Trophoblast cell (in vitro differentiated cells and primary cell): ENCODE measurements around the gene CD226.

ENCODE experiments used
- DNase-seq, 2 donors: peaks; one replicate each; pipeline ENCODE4 v3.0.0-alpha.2; 2016
- H2AFZ ChIP-seq: 2 replicates; pipeline ENCODE4 v1.6.1; 2013; ENCODE audit warnings: low read length, moderate library complexity, mild to moderate bottlenecking; ENCODE audit not compliant: insufficient read depth, poor library complexity
- H2AK5ac ChIP-seq: 2 replicates; pipeline ENCODE4 v1.6.1; 2013; ENCODE audit warnings: mild to moderate bottlenecking, low read length
- H2BK120ac ChIP-seq: 2 replicates; pipeline ENCODE4 v1.6.1; 2013; ENCODE audit warnings: low read length, mild to moderate bottlenecking, moderate library complexity; ENCODE audit not compliant: insufficient read depth, poor library complexity
- H2BK12ac ChIP-seq: 2 replicates; pipeline ENCODE4 v1.6.1; 2013; ENCODE audit warnings: mild to moderate bottlenecking, low read length, moderate library complexity
- H2BK5ac ChIP-seq: 2 replicates; pipeline ENCODE4 v1.6.1; 2013; ENCODE audit warnings: low read length, low read depth, moderate library complexity, mild to moderate bottlenecking; ENCODE audit not compliant: poor library complexity
- H3K14ac ChIP-seq: 2 replicates; pipeline ENCODE4 v1.6.1; 2013; ENCODE audit warnings: mild to moderate bottlenecking, low read length
- H3K18ac ChIP-seq: 2 replicates; pipeline ENCODE4 v1.6.1; 2013; ENCODE audit warnings: mild to moderate bottlenecking, low read length
- H3K23ac ChIP-seq: 2 replicates; pipeline ENCODE4 v1.6.1; 2013; ENCODE audit warnings: low read length
- H3K27ac ChIP-seq: 2 replicates; pipeline ENCODE4 v1.5.1; 2013; ENCODE audit warnings: low read depth, mild to moderate bottlenecking, inconsistent platforms, low read length, moderate library complexity
- H3K27me3 ChIP-seq: 2 replicates; pipeline ENCODE4 v1.6.1; 2013; ENCODE audit warnings: inconsistent platforms, mild to moderate bottlenecking, low read length, moderate library complexity; ENCODE audit not compliant: insufficient read depth
- H3K36me3 ChIP-seq, 2 experiments: 1 replicate in 1 of 2; 2 replicates in 1 of 2; pipeline ENCODE4 v1.6.1; 2013; ENCODE audit warnings: low read length in 2 of 2, mild to moderate bottlenecking in 2 of 2, moderate library complexity in 1 of 2; ENCODE audit not compliant: insufficient read depth in 2 of 2, control insufficient read depth in 1 of 2
- H3K4ac ChIP-seq: 2 replicates; pipeline ENCODE4 v1.6.1; 2013; ENCODE audit warnings: low read depth, mild to moderate bottlenecking, low read length, moderate library complexity
- H3K4me1 ChIP-seq, 2 experiments: 1 replicate in 1 of 2; 2 replicates in 1 of 2; pipeline ENCODE4 v1.6.1; 2013; ENCODE audit warnings: low read length in 2 of 2, mild to moderate bottlenecking in 2 of 2, moderate library complexity in 1 of 2; ENCODE audit not compliant: insufficient read depth in 2 of 2, control insufficient read depth in 1 of 2
- H3K4me2 ChIP-seq: 2 replicates; pipeline ENCODE4 v1.6.1; 2013; ENCODE audit warnings: inconsistent platforms, mild to moderate bottlenecking, low read length, moderate library complexity
- H3K4me3 ChIP-seq: 2 replicates; pipeline ENCODE4 v1.5.1; 2013; ENCODE audit warnings: mild to moderate bottlenecking, low read depth, low read length, inconsistent platforms
- H3K79me1 ChIP-seq: one replicate; pipeline ENCODE4 v1.6.1; 2013; ENCODE audit warnings: low read length
- H3K79me2 ChIP-seq: 2 replicates; pipeline ENCODE4 v1.6.1; 2013; ENCODE audit warnings: low read length, mild to moderate bottlenecking; ENCODE audit not compliant: control insufficient read depth, insufficient read depth, poor library complexity
- H3K9ac ChIP-seq: 2 replicates; pipeline ENCODE4 v1.6.1; 2013; ENCODE audit warnings: mild to moderate bottlenecking, low read length
- H3K9me3 ChIP-seq: 2 replicates; pipeline ENCODE4 v1.6.1; 2013; ENCODE audit warnings: low read depth, mild to moderate bottlenecking, control low read depth, inconsistent platforms, low read length; ENCODE audit not compliant: insufficient read depth
- H4K12ac ChIP-seq: 2 replicates; pipeline ENCODE4 v1.6.1; 2013; ENCODE audit warnings: low read depth, mild to moderate bottlenecking, low read length, moderate library complexity
- H4K8ac ChIP-seq: 2 replicates; pipeline ENCODE4 v1.6.1; 2013; ENCODE audit warnings: low read depth, mild to moderate bottlenecking, low read length, moderate library complexity
- H4K91ac ChIP-seq: one replicate; pipeline ENCODE4 v1.6.1; 2013; ENCODE audit warnings: low read depth, mild to moderate bottlenecking, low read length, moderate library complexity
- WGBS: extraction: QIAGEN DNeasy Blood & Tissue Kit; methylation state at CpG from one replicate; pipeline ENCODE4 v1.1.7; 2013; ENCODE audit warnings: missing lambda C conversion rate; ENCODE audit not compliant: insufficient read length, insufficient coverage; ENCODE audit errors: extremely low coverage; 5-methylcytosine and 5-hydroxymethylcytosine counted together

The CD226 gene

DNA sequence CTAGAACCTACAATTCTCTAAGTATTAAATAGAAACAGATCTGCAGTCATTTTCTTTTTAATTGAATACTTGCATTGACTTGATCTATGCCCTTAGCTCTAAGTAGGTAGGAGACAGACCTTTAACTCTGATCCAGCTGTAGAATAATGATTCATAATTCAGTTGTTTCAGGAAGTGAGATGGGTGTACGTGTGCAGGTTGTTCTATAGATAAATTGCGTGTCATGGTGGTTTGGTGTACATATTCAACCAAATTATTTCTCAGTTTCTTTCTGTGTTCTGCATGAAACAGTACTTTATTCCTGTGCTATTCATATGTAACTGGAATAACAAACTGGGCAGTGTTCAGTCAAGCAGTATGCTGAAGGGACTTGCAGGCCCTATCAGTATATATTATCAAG, 34.3 kb upstream of the CD226 start:
- Histone ChIP-seq H3K9me3 (no peaks in the 10 kb centered on the region), H3K9ac (no peak overlapping the region), H3K4me2 (no peak overlapping the region), H3K4me1 (no peaks in the 10 kb centered on the region), H3K4me3 (no peak overlapping the region), H2BK5ac (no peak overlapping the region), H3K27me3 (no peaks in the 10 kb centered on the region), H4K12ac (no peak overlapping the region), H4K91ac (no peak overlapping the region), H3K79me2 (no peaks in the 10 kb centered on the region), H3K27ac (no peak overlapping the region), H2AFZ (no peak overlapping the region), H3K23ac (no peak overlapping the region), H4K8ac (no peak overlapping the region), H3K79me1 (no peaks in the 10 kb centered on the region), H3K14ac (no peak overlapping the region), H2BK120ac (no peak overlapping the region), H3K36me3 (no peaks in the 10 kb centered on the region), H3K18ac (no peak overlapping the region), H2BK12ac (no peak overlapping the region), H3K4ac (no peak overlapping the region), H2AK5ac (no peak overlapping the region)
- DNase-seq = no peak
- WGBS = no CpG with 5 or more reads among the region's 2 CpGs

- Histone ChIP-seq H4K12ac (no peak overlapping the region), H3K79me2 (no peaks in the 10 kb centered on the region), H3K27ac (no peak overlapping the region), H3K4me1 (no peaks in the 10 kb centered on the region), H3K9me3 (no peaks in the 10 kb centered on the region), H2BK5ac (no peak overlapping the region), H3K79me1 (no peaks in the 10 kb centered on the region), H3K4me3 (no peak overlapping the region), H3K36me3 (no peaks in the 10 kb centered on the region), H2BK12ac (no peak overlapping the region), H4K91ac (no peak overlapping the region), H4K8ac (no peak overlapping the region), H3K18ac (no peak overlapping the region), H3K14ac (no peak overlapping the region), H2AK5ac (no peak overlapping the region), H3K27me3 (no peaks in the 10 kb centered on the region), H2BK120ac (no peak overlapping the region), H2AFZ (no peak overlapping the region), H3K23ac (no peak overlapping the region), H3K4me2 (no peak overlapping the region), H3K4ac (no peak overlapping the region), H3K9ac (no peak overlapping the region)
- no CpG with 5 or more reads among the region's 3 CpGs for WGBS
- DNase-seq = no peak
Measured at GRCh38 chr18:69980982-69981804, 33.5 kb upstream of the CD226 start.

GRCh38 chr18:69980509-69980908, 32.8 kb upstream of the CD226 start:
- Histone ChIP-seq H3K4me1 (no peaks in the 10 kb centered on the region), H3K9me3 (no peaks in the 10 kb centered on the region), H3K4me2 (no peak overlapping the region), H2AFZ (no peak overlapping the region), H3K4ac (no peak overlapping the region), H4K12ac (no peak overlapping the region), H3K27ac (no peak overlapping the region), H3K18ac (no peak overlapping the region), H3K79me1 (no peaks in the 10 kb centered on the region), H4K91ac (no peak overlapping the region), H2BK120ac (no peak overlapping the region), H3K23ac (no peak overlapping the region), H2BK5ac (no peak overlapping the region), H3K27me3 (no peaks in the 10 kb centered on the region), H4K8ac (no peak overlapping the region), H3K79me2 (no peaks in the 10 kb centered on the region), H3K36me3 (no peaks in the 10 kb centered on the region), H2AK5ac (no peak overlapping the region), H3K9ac (no peak overlapping the region), H3K4me3 (no peak overlapping the region), H2BK12ac (no peak overlapping the region), H3K14ac (no peak overlapping the region)
- WGBS = no CpG with 5 or more reads among the region's 4 CpGs
- DNase-seq = peak in 1 of 2 donors; percentile 6

DNA sequence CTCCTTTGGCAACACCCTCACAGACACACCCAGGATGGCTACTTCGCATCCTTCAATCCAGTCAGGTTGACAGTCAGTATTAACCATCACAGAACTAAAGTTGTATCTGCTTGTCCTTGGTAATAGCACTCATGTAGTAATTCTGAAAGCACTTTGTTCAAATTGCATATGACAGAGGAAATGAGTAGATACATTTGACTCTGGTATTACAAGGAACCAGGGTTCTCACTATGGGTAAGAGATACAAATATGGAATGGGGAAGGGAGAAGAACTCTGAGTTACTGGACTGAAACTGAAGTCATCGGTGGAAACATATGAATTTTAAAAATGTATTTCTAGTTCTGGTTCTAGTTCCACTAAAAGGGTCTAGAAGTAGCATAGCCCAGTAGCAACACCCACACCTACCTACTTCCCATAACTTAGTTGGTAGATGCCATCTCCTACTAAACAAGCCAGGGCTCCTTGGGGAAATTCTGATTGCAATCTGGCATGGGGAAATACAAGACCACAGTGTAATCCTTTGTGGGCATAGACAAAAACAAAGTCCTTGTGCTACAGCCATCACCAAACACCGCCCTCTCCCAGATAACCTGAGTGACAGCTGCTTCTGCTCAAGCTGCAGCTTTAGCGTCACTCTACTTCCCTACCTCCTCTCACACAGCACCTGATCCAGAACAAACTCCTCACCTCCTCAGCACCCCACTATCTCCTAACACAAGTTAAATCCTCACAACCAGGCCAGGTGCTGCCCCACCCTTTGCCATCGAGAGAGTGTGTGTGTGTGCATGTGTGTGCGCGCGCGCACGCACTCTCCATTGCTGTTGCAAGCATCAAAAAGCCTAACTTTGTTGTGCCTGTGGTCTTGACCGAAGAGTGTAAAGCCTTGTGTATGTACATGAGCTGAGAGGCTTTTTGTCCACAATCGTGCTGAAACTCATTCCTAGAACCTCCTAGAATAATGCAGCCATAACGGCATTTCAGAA, 31.4 kb upstream of the CD226 start:
- H2BK120ac ChIP-seq = no peak overlapping the region
- no peaks in the 10 kb centered on the region for H3K27me3 ChIP-seq
- no peak overlapping the region for H4K8ac ChIP-seq
- no peaks in the 10 kb centered on the region for H3K79me2 ChIP-seq
- no peak overlapping the region for H3K27ac ChIP-seq
- no peak overlapping the region for H3K4me3 ChIP-seq
- H4K12ac ChIP-seq = no peak overlapping the region
- no peaks in the 10 kb centered on the region for H3K4me1 ChIP-seq
- no CpG with 5 or more reads among the region's 13 CpGs for WGBS
- H4K91ac ChIP-seq = no peak overlapping the region
- H2AK5ac ChIP-seq = no peak overlapping the region
- no peak overlapping the region for H2BK5ac ChIP-seq
- no peak for DNase-seq
- no peaks in the 10 kb centered on the region for H3K79me1 ChIP-seq
- no peaks in the 10 kb centered on the region for H3K36me3 ChIP-seq
- no peak overlapping the region for H3K4me2 ChIP-seq
- no peak overlapping the region for H3K23ac ChIP-seq
- H3K9ac ChIP-seq = no peak overlapping the region
- no peak overlapping the region for H3K4ac ChIP-seq
- H2BK12ac ChIP-seq = no peak overlapping the region
- no peak overlapping the region for H3K18ac ChIP-seq
- H3K9me3 ChIP-seq = no peaks in the 10 kb centered on the region
- H2AFZ ChIP-seq = no peak overlapping the region
- no peak overlapping the region for H3K14ac ChIP-seq
